ENCODE data around the gene PXDN. TPM values are rescaled to one million over a fixed set of nuclear protein-coding genes. Genes with fewer than 3 reads are reported as not detected.

PXDN gene
- total and polyA plus RNA-seq, 10 of the 15 experiments (the other 5 are each of a cell fraction or from before 2014, with no cell fraction given), result 0.12 to 0.69 (median 0.23) TPM; not detected in 5

GRCh38 chr2:1681323-1682180 is 62.8 kb downstream of the PXDN start:
- Histone ChIP-seq H4K20me1 (ENCODE audit: control insufficient read depth, insufficient read depth) (no peaks in the 10 kb centered on the region), H2AFZ (ENCODE audit: control insufficient read depth, low read depth, low read length) (no peak overlapping the region), H3K4me3 (no peak overlapping the region), H3K4me1 (ENCODE audit: control insufficient read depth, insufficient read depth, low read length) (no peaks in the 10 kb centered on the region), H3K4me2 (ENCODE audit: control insufficient read depth, insufficient read depth) (no peak overlapping the region), H3K27me3 (replicated peaks in 1 of 2; ENCODE audit: control insufficient read depth in 2 of 2, insufficient read depth in 2 of 2, low read length in 1 of 2) (no peaks in the 10 kb centered on the region), H3K9me3 (replicated peaks; ENCODE audit: control insufficient read depth, insufficient read depth, low read length) (no peaks in the 10 kb centered on the region; the same call in 2 of the 3 replicates), H3K9ac (ENCODE audit: control insufficient read depth, insufficient read depth, low read length) (no peak overlapping the region), H3K79me2 (ENCODE audit: control insufficient read depth, insufficient read depth, low read length) (no peaks in the 10 kb centered on the region), H3K27ac (ENCODE audit: control insufficient read depth, insufficient read depth) (no peak overlapping the region), H3K36me3 (ENCODE audit: control insufficient read depth in 2 of 2, insufficient read depth in 2 of 2, low read length in 1 of 2) (no peaks in the 10 kb centered on the region)
- RAD21 ChIA-PET (ENCODE audit: unreplicated experiment), result no interaction called here
- FAIRE-seq (no peak), ATAC-seq (no peak), DNase-seq (ENCODE audit: low read depth, low spot score) (no peak)
- in situ Hi-C loops (cut with MboI), result no loop called here
- SMC1A ChIA-PET (ENCODE audit: uncharacterized antibody, unreplicated experiment), result no interaction called here
- 37% methylated on average over 18 of the region's 20 CpGs for WGBS (ENCODE audit: insufficient coverage, insufficient replicate concordance, low lambda C conversion rate, missing lambda C conversion rate)
- intact Hi-C loops (cut with micrococcal nuclease; ENCODE audit: unreplicated experiment), result no loop called here
- BruUV-seq (replicated peaks), result no TSS peak
- POLR2A ChIA-PET, result no interaction called here
- CTCF ChIA-PET, result no interaction called here
- TF ChIP-seq PAX5 (IDR thresholded peaks at IDR 0.05; ENCODE audit: borderline replicate concordance, low read depth, low read length) (no peak), CBFB (IDR thresholded peaks at IDR 0.05; ENCODE audit: low read depth) (no peak), ZBTB11 (CRISPR knock-in tag; IDR thresholded peaks at IDR 0.05) (no peak), USF2 (IDR thresholded peaks at IDR 0.05; ENCODE audit: borderline replicate concordance, low read depth, low read length) (no peak), CHD4 (IDR thresholded peaks at IDR 0.05) (no peak), ZNF384 (IDR thresholded peaks at IDR 0.05; ENCODE audit: borderline replicate concordance, low read depth, low read length) (no peak), ZZZ3 (IDR thresholded peaks at IDR 0.05; ENCODE audit: control insufficient read depth, insufficient read length, low read depth) (no peak), RBBP5 (conservative IDR thresholded peaks at IDR 0.05) (no peak), MYC (IDR thresholded peaks at IDR 0.05; ENCODE audit: insufficient read depth, insufficient read length, insufficient replicate concordance, low read length, severe bottlenecking) (no peak), MXI1 (IDR thresholded peaks at IDR 0.05; ENCODE audit: low read depth, low read length) (no peak), MEF2A (IDR thresholded peaks at IDR 0.05; ENCODE audit: insufficient read depth, low read depth, low read length) (no peak), NFYB (IDR thresholded peaks at IDR 0.05; ENCODE audit: insufficient read depth, low read depth, low read length) (no peak), FOXK2 (IDR thresholded peaks at IDR 0.05) (no peak), DPF2 (IDR thresholded peaks at IDR 0.05) (no peak), MLLT1 (IDR thresholded peaks at IDR 0.05) (no peak), CHD1 (IDR thresholded peaks at IDR 0.05; ENCODE audit: low read depth, low read length) (no peak), LARP7 (IDR thresholded peaks at IDR 0.05) (no peak)

Data from GM12878 (cell line).